HG03457 (cell line): ENCODE measurements around the gene CLCN6.

Experiments
- ATAC-seq: cut with Tn5 transposase; IDR thresholded peaks from one replicate; pipeline ENCODE4 v1.9.1; 2021; ENCODE audit warnings: moderate number of reproducible peaks; ENCODE audit not compliant: unreplicated experiment

CLCN6 gene

DNA sequence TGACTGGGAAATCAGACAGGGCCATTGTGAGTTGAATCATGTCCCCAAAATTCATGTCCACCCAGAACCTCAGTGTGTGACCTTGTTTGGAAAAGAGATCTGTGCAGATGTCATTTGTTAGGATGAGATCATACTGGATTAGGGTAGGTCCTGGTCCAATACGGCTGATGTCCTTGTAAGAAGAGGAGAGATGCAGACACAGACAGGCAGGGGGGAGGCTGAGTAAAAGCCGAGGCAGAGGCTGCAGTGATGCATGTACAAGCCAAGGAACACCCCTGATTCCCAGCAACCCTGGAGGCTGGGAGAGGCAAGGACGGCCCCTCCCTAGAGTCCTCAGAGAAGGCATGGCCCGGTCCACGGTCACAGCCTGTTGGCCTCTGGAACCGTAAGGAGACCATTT is 68.6 kb downstream of the CLCN6 start:
- no peak for ATAC-seq

DNA sequence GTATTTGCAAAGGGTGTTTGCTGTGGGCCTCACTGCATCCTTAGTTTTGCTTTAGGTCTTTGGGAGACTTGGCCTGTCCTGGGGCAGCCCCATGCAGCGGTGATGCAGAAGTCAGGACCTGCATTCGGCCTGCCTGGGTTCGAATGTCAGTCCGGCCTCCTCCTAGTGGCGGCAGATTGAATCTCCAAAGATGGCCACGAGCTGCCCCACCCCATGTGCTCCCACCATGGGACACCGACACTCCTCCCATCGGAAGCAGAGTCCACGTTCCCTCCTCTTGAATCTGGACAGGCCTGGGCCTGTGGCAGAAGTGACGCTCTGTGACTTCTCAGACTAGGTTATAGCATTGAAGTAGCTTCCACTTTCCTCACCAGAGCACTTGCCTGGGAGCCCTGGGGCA is 69.1 kb downstream of the CLCN6 start:
- no peak for ATAC-seq

DNA sequence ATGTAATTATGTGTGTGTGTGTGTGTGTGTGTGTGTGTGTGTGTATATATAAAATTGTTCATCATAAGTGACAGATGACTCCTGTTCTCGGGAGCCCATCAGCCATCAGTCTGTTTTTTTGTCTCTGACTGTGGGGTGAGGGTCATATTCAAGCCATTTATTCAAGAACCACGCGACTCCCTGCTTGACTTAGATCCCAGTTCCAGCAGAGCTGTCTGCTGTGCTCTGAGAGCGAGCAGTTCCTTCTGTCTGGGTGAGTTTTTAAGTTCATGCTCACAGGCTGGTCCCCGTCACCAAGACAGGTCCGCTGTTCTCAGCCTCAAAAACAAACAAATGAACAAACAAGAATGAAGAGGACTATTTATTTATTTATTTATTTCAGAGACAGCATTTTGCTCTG is 71.1 kb downstream of the CLCN6 start:
- ATAC-seq = no peak

DNA sequence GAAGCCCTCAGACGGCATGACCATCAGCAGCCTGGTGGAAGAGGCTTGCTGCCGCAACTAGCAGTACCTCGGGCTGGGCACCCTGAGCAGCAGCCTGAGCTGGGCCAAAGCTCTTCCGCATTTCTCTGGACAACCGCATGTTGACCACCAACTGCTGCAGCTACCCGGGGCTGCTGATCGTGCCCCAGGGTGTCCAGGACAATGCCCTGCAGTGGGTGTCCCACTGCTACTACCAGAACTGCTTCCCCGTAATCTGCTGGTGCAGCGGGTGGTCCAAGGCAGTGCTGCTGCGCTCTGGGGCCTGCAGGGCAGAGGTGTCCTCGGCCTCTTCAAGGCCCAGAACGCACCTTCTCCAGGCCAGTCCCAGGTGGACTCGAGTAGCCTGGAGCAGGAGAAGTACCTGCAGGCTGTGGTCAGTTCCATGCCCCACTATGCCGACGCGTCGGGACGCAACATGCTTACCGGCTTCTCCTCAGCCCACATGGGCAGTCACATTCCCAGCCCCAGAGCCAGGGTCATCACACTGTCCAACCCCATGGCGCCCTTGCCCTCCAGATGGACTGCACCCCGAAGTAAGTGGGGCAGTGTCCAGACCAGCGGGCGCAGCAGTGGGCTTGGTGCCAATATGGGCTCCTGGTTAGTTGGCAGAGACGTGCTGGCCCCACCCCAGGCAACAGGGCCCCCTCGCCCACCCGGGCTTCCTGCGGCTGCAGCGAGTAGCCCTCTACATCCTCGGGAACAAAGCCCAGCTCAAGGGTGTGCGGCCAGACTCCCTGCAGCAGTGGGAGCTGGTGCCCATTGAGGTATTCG is 72.3 kb downstream of the CLCN6 start:
- ATAC-seq = no peak

DNA sequence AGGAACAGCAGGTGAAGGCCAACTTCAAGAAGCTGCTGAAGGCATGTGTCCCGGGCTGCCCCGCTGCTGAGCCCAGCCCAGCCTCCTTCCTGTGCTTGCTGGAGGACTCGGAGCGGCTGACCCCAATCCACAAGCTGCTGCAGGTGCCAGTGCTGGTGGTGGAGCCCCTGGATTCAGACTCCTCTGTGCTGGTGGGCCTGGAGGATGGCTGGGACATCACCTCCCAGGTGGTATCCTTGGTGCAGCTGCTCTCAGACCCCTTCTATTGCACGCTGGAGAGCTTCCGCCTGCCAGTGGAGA is 72.8 kb downstream of the CLCN6 start:
- no peak for ATAC-seq

DNA sequence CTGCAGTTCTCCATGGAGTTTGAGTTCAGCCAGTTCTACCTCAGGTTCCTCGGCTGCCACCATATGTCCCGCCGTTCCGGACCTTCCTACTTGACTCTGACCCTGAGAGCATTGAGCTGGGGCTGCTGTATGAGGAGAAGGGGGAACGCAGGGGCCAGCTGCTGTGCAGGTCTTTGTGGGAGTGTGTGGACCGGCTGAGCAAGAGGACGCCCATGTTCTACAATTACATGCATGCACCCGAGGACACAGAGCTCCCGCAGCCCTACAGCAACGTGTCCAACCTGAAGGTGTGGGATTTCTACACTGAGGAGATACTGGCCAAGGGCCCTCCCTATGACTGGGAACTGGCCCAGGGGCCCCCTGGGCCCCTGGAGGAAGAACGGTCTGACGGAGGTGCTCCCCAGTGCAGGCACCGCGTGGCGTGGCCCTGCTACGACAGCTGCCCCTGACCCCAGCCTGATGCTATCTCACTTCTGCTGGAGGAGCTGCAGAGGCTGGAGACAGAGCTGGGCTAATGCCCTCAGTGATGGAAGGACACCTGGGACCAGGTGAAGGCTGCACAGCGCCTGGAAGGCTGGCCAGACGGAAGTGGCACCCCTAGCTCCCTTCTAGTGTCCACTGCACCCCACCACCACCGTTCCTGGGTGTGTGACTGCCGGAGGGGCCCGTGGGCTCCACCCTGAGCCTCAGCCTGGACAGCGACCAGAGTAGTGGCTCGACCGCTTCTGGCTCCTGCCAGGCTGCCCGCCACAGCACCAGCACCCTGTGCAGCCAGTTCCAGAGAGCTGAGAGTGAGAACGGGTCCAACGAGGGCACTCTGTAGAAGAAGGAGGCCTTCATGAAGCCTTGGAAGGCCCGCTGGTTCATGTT is 73.6 kb downstream of the CLCN6 start:
- no peak for ATAC-seq

DNA sequence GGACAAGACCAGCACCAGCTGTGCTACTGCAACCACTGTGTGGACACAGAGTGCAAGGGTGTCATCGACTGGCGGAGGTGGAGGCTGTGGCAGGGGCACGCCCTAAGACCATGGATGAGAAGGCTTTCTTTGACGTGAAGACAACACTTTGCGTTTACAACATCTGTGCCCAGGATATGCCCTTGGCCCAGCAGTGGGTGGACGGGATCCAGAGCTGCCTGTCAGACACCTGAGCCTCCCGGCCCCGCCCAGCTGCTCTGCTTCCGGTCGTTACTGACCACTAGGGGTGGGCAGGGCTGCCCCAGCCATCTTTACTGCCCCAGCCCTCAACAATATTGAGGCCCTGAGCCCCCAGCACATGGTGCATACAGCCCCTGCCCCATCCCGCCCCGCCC is 74.2 kb downstream of the CLCN6 start:
- ATAC-seq = no peak

DNA sequence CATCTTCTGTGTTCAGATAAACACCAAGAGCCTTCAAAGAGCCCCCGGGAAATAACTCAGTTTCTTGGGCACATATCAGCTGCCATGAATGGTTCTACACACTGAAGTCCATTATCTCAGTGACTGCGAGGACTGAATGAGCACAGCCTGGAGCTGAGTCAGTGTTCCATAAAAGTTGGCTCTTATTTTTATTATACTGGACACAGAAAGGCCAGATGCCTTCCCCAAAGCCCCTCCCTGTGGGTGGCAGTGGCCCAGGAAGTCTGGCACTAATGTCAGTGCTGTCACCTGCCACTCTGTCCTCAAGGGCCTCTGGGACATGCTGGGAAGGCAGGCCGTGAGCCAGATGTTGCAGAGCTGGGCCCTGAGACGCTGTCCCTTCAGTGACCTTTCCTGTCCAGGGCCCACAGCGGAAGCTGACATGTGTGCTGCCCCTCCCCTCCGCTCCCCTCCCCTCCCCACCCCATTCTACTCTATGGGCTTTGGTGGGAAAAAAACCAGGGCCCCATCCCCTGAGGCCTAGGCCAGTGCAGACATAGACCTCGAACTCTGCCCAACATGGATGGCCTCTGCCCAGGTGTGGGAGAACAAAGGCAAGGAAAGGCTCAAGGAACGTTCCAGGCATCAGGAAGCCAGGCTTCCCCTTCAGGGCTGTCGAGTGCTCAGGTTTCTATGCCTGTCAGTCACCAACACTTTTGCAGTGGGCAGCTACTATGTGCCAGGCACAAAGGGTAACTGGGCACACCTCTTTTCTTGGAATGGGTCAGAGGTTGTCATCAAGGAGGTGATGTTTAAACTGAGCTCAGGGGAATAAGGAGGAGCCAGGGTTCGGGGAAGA is 75.1 kb downstream of the CLCN6 start:
- no peak for ATAC-seq

DNA sequence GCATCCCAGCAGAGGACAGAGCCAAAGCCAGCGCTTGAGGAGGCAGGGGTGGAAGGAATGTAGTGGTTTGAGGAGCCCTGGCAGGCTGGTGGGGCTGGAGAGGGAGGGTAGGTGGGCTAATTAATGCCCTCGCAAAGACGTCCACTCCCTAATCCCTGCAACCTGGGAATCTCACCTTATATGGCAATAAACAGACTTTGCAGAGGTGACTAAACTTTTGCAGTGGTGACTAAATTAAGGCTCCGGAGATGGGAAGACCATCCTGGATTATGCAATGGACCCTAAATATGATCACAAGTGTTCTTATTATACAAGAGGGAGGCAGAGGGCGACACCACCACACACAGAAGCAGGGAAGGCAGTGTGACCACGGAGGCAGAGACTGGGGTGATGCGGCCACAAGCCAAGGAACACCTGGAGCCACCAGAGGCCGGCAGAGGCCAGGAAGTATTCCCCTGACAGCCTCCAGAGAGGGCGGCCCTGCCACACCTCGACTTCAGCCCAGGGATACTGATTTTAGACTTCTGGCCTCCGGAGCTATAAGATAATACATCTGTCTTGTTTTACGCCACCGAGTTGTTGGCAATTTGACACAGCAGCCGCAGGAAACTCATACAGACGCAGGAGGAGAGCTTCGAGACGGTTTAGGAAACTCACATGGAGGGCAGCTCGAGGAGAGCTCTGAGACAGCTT is 75.9 kb downstream of the CLCN6 start:
- no peak for ATAC-seq

DNA sequence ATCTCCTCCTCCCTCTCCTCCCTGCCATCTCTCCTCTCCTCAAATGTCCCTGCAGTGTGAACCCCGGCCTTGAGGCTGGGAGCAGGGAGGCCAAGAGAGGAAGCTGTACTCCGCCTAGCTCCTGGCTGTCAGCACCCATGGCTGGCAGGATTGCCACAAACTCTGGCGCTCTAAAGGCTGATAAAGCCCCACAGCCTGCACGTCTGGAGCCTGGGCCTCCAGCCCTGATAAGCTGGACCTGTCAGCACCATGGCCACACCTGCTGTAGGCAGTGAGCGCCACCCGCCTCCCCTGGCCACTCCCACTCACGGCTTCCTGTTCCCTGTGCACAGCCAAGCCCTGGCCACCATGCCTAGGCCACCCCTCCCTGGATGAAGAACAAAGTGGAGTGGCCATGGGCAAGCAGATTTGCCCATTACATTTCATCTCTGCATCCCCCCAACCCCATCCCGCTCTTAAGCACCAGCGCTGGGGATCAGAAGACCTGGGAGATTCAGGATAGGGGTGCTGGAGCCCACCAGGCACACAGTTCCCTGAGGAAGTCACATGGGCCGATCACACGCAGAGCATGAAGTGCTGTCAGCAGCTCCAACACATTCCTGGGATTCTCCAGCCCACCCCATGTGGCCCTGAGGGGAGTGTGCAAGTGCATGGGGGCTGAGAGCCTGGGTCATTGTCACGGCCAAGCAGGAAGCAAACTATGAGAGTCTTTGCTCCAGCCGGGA is 77.0 kb downstream of the CLCN6 start:
- no peak for ATAC-seq

DNA sequence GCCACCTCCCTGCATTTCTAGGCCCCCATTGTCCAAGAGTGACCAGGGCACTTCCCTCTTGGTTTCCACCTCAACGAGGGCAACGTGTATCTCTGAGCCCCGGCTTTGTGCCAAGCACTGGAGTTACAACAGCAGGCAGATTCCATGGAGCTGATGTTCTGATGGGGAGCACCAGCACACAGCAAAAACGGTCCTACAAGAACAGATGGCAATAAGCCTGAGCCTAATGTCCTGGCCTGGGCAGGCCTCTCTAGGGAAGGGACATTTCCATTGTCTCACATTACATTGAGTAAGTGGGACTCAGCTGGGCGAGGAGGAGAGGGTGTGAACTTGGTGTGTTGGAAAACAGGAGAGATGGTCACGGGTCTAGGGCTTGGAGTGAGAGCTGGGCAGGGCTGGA is 79.9 kb downstream of the CLCN6 start:
- no peak for ATAC-seq

DNA sequence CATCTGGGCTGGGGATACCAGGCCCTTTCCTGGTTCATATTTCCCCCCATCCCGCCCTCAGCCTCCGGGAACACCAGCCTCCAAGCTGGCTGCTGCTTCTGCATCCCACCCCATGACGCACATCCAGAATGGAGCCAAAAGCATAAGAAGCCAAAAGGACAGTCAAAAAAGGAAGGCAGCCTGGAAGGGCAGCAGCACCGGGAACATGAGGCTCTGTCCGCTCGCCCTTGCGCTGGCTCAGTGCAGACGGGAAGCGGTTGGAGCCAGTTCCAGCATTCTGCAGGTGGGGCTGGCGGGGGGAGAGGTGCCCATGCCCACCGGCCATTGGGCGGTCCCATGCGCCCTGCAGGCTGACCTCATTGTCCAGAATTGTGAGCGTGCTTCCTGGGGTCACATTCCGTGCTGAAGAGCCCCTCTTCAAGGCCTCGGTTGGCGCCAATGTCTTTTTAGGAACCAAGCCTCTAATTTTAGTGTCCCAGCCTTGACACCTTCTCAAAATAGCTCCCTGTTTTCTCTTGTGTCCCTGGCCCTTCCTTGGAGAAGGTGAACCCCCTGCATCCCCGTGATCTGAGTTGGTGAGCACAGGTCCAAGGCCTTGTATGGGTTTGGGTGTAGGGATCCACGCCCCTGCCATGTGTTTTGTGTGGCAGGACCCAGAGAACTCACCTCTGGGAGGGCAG is 81.1 kb downstream of the CLCN6 start:
- ATAC-seq = no peak

DNA sequence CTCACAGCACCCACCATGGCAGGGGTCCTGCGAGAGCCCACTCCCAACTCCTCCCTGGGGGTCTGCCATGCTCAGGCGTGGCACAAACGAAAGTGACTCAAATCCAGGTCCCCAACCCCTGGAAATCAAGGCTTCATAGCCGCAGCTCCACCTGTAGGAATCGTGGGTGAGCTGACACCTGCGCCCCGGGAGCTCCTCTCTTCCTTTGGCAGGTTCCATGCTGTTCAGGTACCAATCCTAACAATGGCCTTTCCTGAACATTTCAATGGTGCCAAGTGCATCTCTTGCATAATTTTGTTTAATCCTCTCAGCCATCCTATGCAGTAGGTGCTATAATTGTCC is 81.6 kb downstream of the CLCN6 start:
- ATAC-seq = no peak

DNA sequence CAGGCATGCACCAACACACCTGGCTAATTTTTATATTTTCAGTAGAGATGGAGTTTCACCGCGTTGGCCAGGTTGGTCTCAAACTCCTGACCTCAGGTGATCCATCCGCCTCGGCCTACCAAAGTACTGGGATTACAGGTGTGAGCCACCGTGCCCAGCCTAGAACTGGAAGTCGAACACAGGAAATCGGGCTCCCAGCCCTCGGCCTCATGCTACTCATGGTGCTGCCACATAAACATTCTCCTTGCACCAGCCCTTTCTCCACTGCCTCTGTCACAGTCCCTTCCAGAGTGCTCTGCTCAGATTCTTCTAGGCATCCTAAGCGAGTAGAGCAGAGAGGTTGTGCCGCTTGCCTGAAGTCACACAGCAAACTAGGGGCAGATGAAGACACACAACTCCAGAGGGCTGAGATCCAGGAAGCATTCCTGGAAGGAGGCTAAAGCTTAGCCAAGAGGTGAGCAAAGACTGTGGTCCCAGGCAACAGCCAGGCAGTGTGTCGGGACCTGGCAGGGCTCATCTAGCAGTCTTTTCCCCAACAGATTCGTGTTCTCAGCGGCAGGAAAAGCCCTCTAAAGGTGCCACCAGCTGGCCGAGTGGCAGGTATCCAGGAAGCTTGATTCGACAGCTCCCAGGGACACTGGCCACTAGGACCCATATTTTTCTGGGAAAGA is 82.3 kb downstream of the CLCN6 start:
- no peak for ATAC-seq

DNA sequence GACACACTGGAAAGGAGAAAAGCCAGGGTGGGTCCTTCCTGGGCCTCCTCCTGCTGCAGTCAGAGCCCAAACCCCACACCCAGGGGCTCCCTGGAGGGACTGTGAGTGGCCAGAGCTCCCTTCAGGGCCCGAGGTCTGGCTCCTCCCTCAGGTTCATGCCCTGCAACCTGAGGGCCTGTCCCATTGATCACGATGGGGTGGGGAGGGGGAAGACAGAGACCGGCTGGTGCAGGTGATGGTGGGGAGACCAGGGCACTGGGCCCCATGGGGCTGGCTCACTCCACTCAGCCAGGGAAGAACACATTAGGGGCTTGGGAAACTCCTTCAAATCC is 82.9 kb downstream of the CLCN6 start:
- ATAC-seq = no peak

DNA sequence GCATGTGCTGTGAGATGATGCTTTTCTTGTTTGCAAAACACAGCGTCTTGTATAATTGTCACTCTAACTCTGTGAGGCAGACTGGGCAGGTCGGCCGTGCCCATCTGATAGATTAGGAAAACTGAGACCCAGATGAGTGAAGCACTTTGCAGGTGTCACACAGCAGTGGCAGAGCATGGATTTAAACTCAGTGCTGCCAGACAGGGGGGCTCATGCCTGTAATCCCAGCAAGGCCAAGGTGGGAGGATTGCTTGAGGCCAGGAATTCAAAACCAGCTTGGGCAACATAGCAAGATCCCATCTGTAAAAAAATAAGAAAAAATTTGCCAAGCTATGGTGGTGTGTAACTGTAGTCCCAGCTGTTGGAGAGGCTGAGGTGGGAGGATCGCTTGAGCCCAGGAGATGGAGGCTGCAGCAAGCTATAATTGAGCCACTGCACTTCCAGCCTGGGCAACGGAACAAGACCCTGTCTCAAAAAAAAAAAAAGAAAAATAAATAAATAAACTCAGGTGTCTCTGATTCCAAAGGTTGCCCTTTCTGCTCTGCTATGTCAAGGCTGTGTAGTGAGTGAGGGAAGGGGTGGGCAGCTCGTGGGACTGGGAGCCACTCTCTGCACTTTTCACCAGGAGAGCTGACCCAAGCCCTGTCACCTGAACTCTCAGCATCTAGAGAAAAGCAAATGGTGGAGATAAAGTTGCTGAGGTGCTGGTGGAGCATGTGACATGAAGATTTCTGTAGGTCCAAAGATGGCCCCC is 85.6 kb downstream of the CLCN6 start:
- no peak for ATAC-seq
